Activated CD4-positive, alpha-beta T cell treated with anti-CD3 and anti-CD28 coated beads, Interleukin-2, amount 50 U/mL, for 4 hours (primary cell): ENCODE measurements around the gene MRPL24.

Experiments
- DNase-seq, 2 experiments: peaks; one replicate each; pipeline ENCODE4 v3.0.0-alpha.2; 2020

Gene MRPL24

GRCh38 chr1:156707417-156708217, 33.3 kb downstream of the MRPL24 start:
- DNase-seq = no peak

DNA sequence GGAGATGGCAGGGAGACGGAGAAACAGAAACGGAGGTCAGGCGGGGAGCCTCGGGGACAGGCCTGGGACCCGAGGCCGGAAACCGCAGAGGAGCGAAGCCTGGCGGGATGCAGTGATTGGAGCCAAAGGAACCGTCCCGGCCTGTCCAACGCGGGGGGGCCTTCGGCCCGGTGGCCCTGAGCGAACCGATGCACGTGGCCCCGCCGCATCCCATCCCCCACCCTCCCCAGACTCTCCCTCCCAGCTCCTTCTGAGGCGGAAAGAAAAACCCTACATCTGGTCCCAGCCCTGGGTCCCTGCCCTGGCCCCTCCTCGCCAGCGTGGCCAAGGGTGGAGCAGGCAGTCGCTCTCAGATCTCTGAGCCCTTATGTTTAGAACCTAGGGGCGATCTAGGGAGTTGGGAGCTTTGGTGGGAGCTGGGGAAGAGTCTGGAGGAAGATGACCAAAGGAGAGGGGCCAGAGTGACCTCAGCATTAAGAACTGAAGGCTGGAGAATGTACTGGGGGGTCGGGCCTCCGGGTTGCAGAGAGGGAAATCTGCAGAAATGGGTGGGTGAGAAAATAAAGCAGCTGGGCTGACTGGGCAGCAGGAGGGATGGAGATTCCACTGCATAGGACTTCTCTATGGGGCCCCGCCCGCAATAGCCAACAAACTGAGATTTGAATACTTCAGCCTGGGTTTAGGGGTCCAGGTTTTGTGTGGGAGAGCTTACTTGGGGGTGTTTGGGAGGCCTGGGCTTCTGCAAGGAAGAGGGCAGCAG, 34.1 kb downstream of the MRPL24 start:
- DNase-seq = peak; percentile 16 to 24

GRCh38 chr1:156705918-156706656, 34.8 kb downstream of the MRPL24 start:
- DNase-seq = peak; percentile 69 to 70

GRCh38 chr1:156705321-156705917, 35.5 kb downstream of the MRPL24 start, which contains the start of gene CRABP2:
Gene CRABP2, minus strand, starts transcription at chr1:156705583. Its CDS starts 137 bp downstream, at chr1:156705446.
- peak in 1 of 2 experiments; percentile 15 for DNase-seq

GRCh38 chr1:156704930-156705320, 36.0 kb downstream of the MRPL24 start:
- DNase-seq = peak; percentile 33 to 34

DNA sequence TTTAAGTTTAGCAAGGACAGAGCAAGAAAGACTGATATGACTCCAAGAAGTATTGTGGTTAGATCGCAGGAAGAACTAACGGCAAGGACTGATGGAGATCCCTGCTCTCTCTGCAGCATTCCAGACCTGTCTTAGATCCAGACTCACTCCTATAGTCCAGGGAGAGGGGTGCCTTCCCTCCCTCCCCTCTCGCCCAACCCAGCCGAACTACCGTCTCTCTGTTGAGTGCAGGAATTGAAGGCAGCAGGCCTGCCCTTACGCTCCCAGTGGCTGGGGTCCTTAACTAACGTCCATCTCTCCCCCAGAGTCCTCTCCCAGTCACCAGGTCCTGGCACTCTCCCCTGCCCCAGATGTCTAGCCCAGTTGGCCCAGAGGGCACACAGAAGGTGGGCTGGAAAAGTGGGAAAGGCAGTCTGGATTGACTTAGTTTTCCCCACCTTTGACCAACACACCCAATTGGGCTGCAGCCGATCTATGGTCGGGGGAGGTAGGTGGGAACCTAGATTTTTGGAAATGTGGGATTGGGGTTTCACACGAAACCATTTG, 36.6 kb downstream of the MRPL24 start:
- DNase-seq = no peak

GRCh38 chr1:156703741-156704140, 37.1 kb downstream of the MRPL24 start:
- DNase-seq = no peak

GRCh38 chr1:156703336-156703735, 37.6 kb downstream of the MRPL24 start:
- no peak for DNase-seq

GRCh38 chr1:156700736-156701531, 40.0 kb downstream of the MRPL24 start:
- DNase-seq = no peak

DNA sequence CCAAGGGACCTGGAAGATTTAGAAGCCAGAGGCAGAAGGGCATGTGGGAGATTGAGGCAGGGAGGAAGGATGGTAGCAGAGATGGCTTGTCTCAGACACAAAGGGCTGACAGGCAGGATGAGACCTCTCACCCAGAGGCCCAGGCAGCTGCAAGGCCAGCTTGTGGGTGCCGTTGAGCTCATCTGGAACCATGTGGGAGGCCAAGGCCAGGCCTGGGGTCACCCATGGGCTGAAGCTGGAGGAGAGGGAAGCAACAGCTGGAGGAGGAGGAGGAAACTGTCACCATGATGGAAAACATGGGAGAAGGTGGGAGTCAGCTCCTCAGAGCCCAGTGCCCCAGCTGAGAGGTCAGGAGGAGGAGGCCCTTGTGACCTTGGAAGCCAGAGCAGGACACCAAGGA, 41.9 kb downstream of the MRPL24 start:
- no peak for DNase-seq

GRCh38 chr1:156697481-156697880, 43.4 kb downstream of the MRPL24 start:
- DNase-seq = no peak

DNA sequence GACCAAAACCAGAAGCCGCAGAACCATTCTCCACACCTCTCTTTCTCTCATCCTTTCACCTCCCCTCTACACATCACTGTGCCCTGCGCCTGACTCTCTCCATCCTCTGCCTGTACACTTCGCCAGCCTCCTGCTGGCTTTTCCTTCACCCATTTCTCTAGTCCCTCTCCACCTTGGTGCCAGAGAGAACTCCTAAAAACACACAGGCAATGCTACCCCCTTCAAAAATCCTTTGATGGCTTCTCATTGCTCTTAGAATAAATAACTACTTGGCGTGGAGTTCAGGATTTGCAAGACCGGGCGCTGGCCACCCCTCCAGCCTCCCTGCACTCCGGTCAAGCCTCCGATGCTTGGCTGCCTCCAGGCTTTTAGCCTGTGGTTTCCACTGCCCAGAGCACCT, 44.1 kb downstream of the MRPL24 start:
- no peak for DNase-seq

DNA sequence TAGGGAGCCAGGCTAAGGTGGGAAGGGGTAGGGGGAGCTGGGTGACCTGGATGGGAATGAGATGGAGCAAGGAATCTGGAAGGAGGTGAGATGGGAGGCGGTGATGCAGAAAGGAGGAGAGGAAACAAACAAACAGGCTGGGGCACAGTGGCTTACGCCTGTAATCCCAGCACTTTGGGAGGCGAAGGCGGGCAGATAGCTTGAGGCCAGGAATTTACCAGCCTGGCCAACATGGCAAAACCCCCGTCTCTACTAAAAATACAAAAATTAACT, 46.3 kb downstream of the MRPL24 start:
- no peak for DNase-seq

DNA sequence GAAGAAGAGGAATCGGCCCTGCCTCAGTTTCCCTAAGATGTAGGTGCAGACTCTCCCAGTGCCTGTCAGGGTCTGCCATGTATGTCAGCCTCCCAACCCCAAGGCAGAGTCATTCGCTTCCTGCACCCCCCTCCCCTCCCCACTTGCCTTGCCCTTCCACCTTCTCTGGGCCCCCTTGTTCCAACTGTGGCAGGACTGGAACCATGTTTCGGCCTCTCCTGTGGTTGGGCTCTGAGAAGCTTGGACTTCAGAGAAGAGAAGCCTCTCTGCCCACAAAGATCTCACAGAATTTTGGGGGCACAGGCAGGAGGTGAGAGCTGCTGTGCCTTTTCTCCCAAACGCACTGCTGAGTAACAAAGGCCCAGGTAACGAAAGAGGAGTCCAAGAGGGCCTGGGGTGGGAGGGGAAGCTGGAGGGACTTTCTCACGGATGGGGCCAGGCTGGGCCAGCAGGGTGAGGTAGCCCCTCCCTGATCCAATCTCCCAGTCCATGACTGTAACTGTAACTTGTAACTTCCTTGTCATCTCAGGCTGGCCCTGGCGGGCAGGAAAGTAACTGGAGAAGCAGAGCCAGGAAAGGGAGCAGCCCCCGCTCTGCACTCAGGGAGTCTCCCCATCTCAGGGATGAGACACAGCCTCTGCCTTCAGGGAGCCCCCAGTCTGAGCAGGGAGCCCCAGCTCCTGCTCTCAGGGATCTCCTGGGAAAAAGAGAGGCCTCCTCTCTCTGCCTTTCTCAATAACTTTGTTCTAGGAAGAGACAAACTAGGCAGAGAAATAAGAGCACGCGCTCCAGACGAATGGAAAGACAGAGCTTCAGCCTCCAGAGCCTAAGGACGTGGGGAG, 46.8 kb downstream of the MRPL24 start:
- no peak for DNase-seq

- no peak for DNase-seq
These were observed 47.7 kb downstream of the MRPL24 start for GRCh38 chr1:156692925-156693847.

- no peak for DNase-seq
These were observed 48.4 kb downstream of the MRPL24 start for GRCh38 chr1:156692441-156692924.

DNA sequence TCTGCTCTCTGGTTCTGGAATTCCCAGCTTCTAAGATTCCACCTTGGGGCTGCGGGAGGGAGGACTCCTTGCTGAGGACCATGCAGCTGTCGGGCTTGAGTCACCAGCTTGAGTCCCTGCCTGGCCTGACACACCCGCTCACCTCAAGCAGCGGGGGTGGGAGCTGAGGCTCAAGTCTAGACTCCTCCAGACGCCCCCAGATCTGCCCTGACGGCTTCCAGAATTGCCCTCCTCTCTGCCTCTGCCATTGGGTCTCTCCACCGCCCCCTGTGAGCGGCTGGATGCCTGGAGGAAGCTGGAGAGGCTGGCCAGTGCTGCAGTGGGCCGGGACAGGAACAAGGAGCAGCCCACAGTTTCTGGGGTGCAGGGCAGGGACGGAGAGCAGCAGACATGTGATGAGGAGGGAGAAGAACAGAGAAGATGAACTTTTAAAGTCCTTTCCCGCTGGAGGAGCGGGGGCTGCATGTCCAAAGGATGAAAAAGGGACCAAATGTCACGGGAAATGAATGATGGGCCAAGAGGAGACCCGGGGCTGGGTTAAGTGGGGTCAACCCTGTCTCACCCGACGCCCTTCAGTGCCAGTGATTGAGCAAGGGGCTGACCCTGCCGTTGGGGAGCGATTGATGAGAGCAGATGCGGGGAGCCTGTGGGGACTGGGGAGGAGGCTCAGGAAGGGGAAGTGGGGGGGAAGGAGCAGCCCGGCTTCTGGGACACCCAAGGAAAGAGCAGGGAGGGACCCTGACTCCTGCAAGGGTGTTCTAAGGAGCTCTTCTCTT, 49.0 kb downstream of the MRPL24 start:
- DNase-seq = no peak

DNA sequence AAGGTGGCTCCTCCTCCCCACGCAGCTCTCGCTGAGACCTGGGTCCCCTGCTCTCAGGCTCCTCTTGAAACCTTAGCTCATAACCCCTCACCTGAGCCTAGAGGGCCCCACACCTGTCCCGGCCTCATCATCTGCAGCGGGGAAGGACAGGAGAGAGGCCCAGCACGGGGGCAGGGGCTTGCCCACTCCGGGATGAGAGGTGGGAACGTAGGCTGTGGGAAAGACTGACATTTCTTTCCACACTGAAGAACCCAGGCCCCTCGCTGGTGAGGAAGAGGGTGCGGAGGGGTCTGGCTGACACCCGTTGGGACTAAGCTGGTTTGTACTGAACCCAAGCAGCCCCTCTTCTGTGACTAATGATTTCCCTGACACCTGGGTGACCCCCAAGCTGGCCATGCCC, 49.7 kb downstream of the MRPL24 start:
- DNase-seq = no peak

GRCh38 chr1:156690675-156691036, 50.2 kb downstream of the MRPL24 start:
- no peak for DNase-seq
